Caco-2 (cell line): ENCODE results near the gene NPW. TPM values are rescaled to one million over a fixed set of nuclear protein-coding genes. Genes with fewer than 3 reads are reported as not detected.

ENCODE experiments used
- BruUV-seq: library from RNA; stranded (reverse); fragments of 400-500 nt; replicated peaks from 2 replicates; lab custom pipeline; 2021; lab: Mats Ljungman, UMichigan
- CTCF ChIA-PET: fragments of 300-600 bp; sonication (Branson Sonifier 250); formaldehyde crosslinking; loops from one replicate; lab custom pipeline; 2022; ENCODE audit warnings: antibody characterized with exemption; lab: Charles Lee
- POLR2A ChIA-PET: fragments of 300-600 bp; sonication (Branson Sonifier 250); formaldehyde crosslinking; loops from one replicate; lab custom pipeline; 2022; ENCODE audit warnings: antibody characterized with exemption; lab: Charles Lee
- DNase-seq, 2 experiments: peaks; one replicate each; pipeline versions ENCODE4 v3.0.0 to v3.0.0-alpha.2; 2020 to 2022
- H3K27me3 ChIP-seq: replicated peaks from 2 replicates; pipeline ENCODE4 v1.6.0; 2011; ENCODE audit warnings: low read length; ENCODE audit not compliant: control insufficient read depth, insufficient read depth
- H3K36me3 ChIP-seq: 2 replicates; pipeline ENCODE4 v1.5.1; 2011; ENCODE audit warnings: low read length; ENCODE audit not compliant: control insufficient read depth, insufficient read depth
- H3K4me1 ChIP-seq: fragments of 250-450 bp; sonication (Bioruptor Pico); 2 replicates; pipeline ENCODE4 v1.5.1; 2020; ENCODE audit warnings: mild to moderate bottlenecking
- H3K4me3 ChIP-seq: 2 replicates; pipeline ENCODE4 v1.5.1; 2011; ENCODE audit warnings: low read depth, mild to moderate bottlenecking, control low read depth, low read length
- H3K9me3 ChIP-seq: fragments of 250-450 bp; sonication (Bioruptor Pico); 2 replicates; pipeline ENCODE4 v1.5.1; 2020; ENCODE audit warnings: mild to moderate bottlenecking, moderate library complexity
- H3K27ac Mint-ChIP-seq: one replicate; pipeline ENCODE4 v1.8.0; 2022; ENCODE audit warnings: mixed read lengths; ENCODE audit not compliant: unreplicated experiment
- H3K27me3 Mint-ChIP-seq: one replicate; pipeline ENCODE4 v1.8.0; 2022; ENCODE audit warnings: mixed read lengths; ENCODE audit not compliant: insufficient read depth, unreplicated experiment
- H3K36me3 Mint-ChIP-seq: one replicate; pipeline ENCODE4 v1.8.0; 2022; ENCODE audit warnings: mild to moderate bottlenecking, mixed read lengths; ENCODE audit not compliant: insufficient read depth, unreplicated experiment
- H3K4me1 Mint-ChIP-seq: one replicate; pipeline ENCODE4 v1.8.0; 2022; ENCODE audit warnings: low read depth, mixed read lengths; ENCODE audit not compliant: unreplicated experiment
- H3K4me3 Mint-ChIP-seq: one replicate; pipeline ENCODE4 v1.8.0; 2022; ENCODE audit warnings: mild to moderate bottlenecking, moderate library complexity, mixed read lengths; ENCODE audit not compliant: unreplicated experiment
- H3K9me3 Mint-ChIP-seq: one replicate; pipeline ENCODE4 v1.8.0; 2022; ENCODE audit warnings: mixed read lengths; ENCODE audit not compliant: unreplicated experiment
- intact Hi-C: fragments of 100-400 bp; cut with micrococcal nuclease; formaldehyde crosslinking; loops from one replicate; pipeline ENCODE4 v1.10.0; 2022; ENCODE audit not compliant: unreplicated experiment
- total RNA-seq: library from RNA; stranded (reverse); gene quantifications from 2 replicates; pipeline ENCODE4 v1.2.3, GENCODE V29; 2022
- TF ChIP-seq, protein P1 (sequence below), 2 experiments: fragments of 200-600 bp in 1 of 2; IDR thresholded peaks; 1 replicate in 1 of 2; 2 replicates in 1 of 2; pipeline versions ENCODE4 v1.5.1 to v1.8.0; 2011 to 2022; ENCODE audit warnings: antibody characterized with exemption in 1 of 2, control low read depth in 1 of 2, inconsistent platforms in 1 of 2, low read depth in 1 of 2, low read length in 1 of 2, mild to moderate bottlenecking in 1 of 2, moderate library complexity in 1 of 2; ENCODE audit not compliant: insufficient read depth in 1 of 2, severe bottlenecking in 1 of 2, unreplicated experiment in 1 of 2

NPW gene
- total RNA-seq, 1 experiment from 2014 or later = 6.1 TPM

GRCh38 chr16:2023092-2024031 is 3.8 kb downstream of the NPW start:
- Histone ChIP-seq H3K4me1 (peaks cover 17% of the 10 kb centered on the region), H3K36me3 (no peaks in the 10 kb centered on the region), H3K27me3 (no peaks in the 10 kb centered on the region), H3K9me3 (no peaks in the 10 kb centered on the region), H3K4me3 (peak overlapping the region; percentile 25)
- Mint-ChIP-seq H3K27me3 (no peaks in the 10 kb centered on the region), H3K4me1 (peaks cover 18% of the 10 kb centered on the region), H3K36me3 (no peaks in the 10 kb centered on the region), H3K4me3 (peak overlapping the region; percentile 74), H3K9me3 (no peaks in the 10 kb centered on the region), H3K27ac (no peak overlapping the region)
- peak; percentile 85 to 93 for DNase-seq
- TF ChIP-seq, protein P1, sequence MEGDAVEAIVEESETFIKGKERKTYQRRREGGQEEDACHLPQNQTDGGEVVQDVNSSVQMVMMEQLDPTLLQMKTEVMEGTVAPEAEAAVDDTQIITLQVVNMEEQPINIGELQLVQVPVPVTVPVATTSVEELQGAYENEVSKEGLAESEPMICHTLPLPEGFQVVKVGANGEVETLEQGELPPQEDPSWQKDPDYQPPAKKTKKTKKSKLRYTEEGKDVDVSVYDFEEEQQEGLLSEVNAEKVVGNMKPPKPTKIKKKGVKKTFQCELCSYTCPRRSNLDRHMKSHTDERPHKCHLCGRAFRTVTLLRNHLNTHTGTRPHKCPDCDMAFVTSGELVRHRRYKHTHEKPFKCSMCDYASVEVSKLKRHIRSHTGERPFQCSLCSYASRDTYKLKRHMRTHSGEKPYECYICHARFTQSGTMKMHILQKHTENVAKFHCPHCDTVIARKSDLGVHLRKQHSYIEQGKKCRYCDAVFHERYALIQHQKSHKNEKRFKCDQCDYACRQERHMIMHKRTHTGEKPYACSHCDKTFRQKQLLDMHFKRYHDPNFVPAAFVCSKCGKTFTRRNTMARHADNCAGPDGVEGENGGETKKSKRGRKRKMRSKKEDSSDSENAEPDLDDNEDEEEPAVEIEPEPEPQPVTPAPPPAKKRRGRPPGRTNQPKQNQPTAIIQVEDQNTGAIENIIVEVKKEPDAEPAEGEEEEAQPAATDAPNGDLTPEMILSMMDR (IDR thresholded peaks at IDR 0.05; ENCODE audit: insufficient read depth in 1 of 2, low read depth in 1 of 2, low read length in 1 of 2, severe bottlenecking in 1 of 2, unreplicated experiment in 1 of 2) = peak; percentile 90 to 95
- ChIA-PET POLR2A (interaction anchor here (0.6 to 0.9 kb wide), 3 partner anchors 59 to 171 kb away, joined by 4 to 7 read pairs (median 4); partner anchors contain the start of genes RPS2 and TRAF7), CTCF (interaction anchor here (0.5 to 2.8 kb wide), 9 partner anchors 20 to 946 kb away, joined by 3 to 14 read pairs (median 5); partner anchors contain the start of genes NTHL1, PAQR4 and TSC2)
- no TSS peak for BruUV-seq
- intact Hi-C loops = loop anchor here (1.0 to 2.0 kb wide), 3 partner anchors 23 to 68 kb away; partner anchors contain the start of genes NTHL1 and TSC2

DNA sequence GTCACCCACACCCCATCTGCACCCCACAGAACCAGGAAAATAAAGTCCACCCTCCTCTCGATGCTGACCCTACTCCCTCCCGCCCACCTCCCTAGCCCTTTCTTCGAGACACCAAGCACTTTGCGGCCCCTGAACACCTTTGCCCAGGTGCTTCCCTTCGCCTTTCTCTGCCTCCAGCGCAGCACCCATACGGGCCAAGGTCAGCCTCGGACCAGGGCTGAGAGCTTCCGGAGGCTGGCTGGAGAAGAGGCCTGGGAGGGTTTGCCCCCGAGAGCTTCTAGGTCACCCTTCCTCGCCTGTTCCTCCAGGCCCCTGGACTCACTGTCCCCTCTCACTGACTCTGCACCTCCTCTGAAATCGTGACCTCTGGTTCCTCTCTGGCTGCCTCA is 4.4 kb downstream of the NPW start:
- intact Hi-C loops = no loop called here
- H3K27me3 Mint-ChIP-seq = no peaks in the 10 kb centered on the region
- Histone ChIP-seq H3K4me1 (peaks cover 17% of the 10 kb centered on the region), H3K36me3 (no peaks in the 10 kb centered on the region), H3K9me3 (no peaks in the 10 kb centered on the region), H3K4me3 (no peak overlapping the region), H3K27me3 (no peaks in the 10 kb centered on the region)
- DNase-seq = no peak
- CTCF ChIA-PET = interaction anchor here (0.5 to 2.8 kb wide), 5 partner anchors 20 to 659 kb away, joined by 3 to 13 read pairs (median 5); no protein-coding TSS in a partner anchor
- no peaks in the 10 kb centered on the region for H3K9me3 Mint-ChIP-seq
- H3K36me3 Mint-ChIP-seq = no peaks in the 10 kb centered on the region
- POLR2A ChIA-PET = no interaction called here
- no peak overlapping the region for H3K27ac Mint-ChIP-seq
- no TSS peak for BruUV-seq
- peaks cover 18% of the 10 kb centered on the region for H3K4me1 Mint-ChIP-seq
- H3K4me3 Mint-ChIP-seq = peak overlapping the region; percentile 65
- TF ChIP-seq, protein P1 (IDR thresholded peaks at IDR 0.05; ENCODE audit: insufficient read depth in 1 of 2, low read depth in 1 of 2, low read length in 1 of 2, severe bottlenecking in 1 of 2, unreplicated experiment in 1 of 2) = no peak

DNA sequence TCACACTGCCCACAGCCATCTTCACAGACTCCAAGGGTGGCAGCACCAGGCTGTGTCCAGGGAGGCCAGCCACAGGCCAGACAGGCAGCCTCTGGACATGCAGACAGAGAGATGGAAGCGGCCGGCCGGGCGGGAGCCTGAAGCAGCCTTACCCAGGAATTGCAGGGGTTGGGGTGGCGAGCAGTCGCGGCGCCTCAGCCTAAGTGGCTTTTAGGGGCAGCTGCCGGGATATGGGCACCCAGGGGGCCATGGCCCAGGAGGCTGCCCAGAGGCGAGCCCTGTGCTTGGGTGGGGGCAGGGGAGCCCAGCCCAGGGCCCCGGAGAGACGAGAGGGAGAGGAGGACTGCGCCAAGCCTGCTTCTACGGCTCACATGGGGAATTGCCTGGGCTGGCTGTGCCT is 5.7 kb downstream of the NPW start:
- no TSS peak for BruUV-seq
- H3K36me3 Mint-ChIP-seq = no peaks in the 10 kb centered on the region
- Histone ChIP-seq H3K4me1 (peaks cover 17% of the 10 kb centered on the region), H3K9me3 (no peaks in the 10 kb centered on the region), H3K27me3 (no peaks in the 10 kb centered on the region), H3K36me3 (no peaks in the 10 kb centered on the region), H3K4me3 (no peak overlapping the region)
- no peaks in the 10 kb centered on the region for H3K27me3 Mint-ChIP-seq
- peak overlapping the region; percentile 73 for H3K4me3 Mint-ChIP-seq
- ChIA-PET POLR2A (no interaction called here), CTCF (no interaction called here)
- TF ChIP-seq, protein P1 (IDR thresholded peaks at IDR 0.05; ENCODE audit: insufficient read depth in 1 of 2, low read depth in 1 of 2, low read length in 1 of 2, severe bottlenecking in 1 of 2, unreplicated experiment in 1 of 2) = no peak
- no peak overlapping the region for H3K27ac Mint-ChIP-seq
- no peaks in the 10 kb centered on the region for H3K9me3 Mint-ChIP-seq
- intact Hi-C loops = no loop called here
- no peak for DNase-seq
- H3K4me1 Mint-ChIP-seq = peaks cover 18% of the 10 kb centered on the region
